ENCODE results near the gene SRRM4. TPM values are rescaled to one million over a fixed set of nuclear protein-coding genes. Genes with fewer than 3 reads are reported as not detected.

Gene SRRM4
- total RNA-seq, 1 experiment from 2014 or later, result 1.4 TPM

DNA sequence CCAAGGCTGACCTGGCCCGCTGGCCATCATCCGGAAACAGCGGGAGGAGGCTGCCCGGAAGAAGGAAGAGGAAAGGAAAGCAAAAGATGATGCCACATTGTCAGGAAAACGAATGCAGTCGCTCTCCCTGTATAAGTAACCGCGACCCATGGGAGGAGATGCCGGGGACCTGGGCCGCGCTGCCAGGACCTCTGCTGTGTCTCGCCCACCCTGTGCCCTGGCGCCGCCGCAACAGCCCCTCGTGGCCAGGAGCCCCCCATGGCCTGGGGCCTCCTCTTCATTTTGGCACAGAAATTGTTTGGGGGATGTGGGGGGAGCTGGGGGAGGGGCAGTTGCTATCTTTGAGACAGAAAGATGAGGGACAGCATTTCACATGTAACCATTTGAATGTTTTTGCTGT, 213.9 kb downstream of the SRRM4 start:
- no peak overlapping the region for H4K8ac ChIP-seq (replicated peaks; ENCODE audit: insufficient read length, low read depth, low read length)
- H3K18ac ChIP-seq (ENCODE audit: insufficient read length, low read depth, low read length), result no peak overlapping the region
- no peak overlapping the region for H3K56ac ChIP-seq (ENCODE audit: insufficient read length, low read depth, low read length)
- H2BK12ac ChIP-seq (ENCODE audit: insufficient read length, low read depth, low read length), result no peak overlapping the region
- no peak overlapping the region for H3K14ac ChIP-seq (ENCODE audit: insufficient read depth, low read length)
- H3K4me1 Mint-ChIP-seq, result peaks cover 13 to 25% of the 10 kb centered on the region in 2 experiments
- H3K79me2 ChIP-seq (ENCODE audit: insufficient read depth, low read length), result no peaks in the 10 kb centered on the region
- no peaks in the 10 kb centered on the region for H4K20me1 ChIP-seq (ENCODE audit: control insufficient read depth, insufficient read depth, insufficient read length)
- no CpG with 5 or more reads among the region's 16 CpGs for WGBS (ENCODE audit: extremely low coverage, insufficient read length, low lambda C conversion rate)
- H3K27me3 ChIP-seq (ENCODE audit: insufficient read depth, low read length), result no peaks in the 10 kb centered on the region
- H2BK20ac ChIP-seq (ENCODE audit: low read depth, low read length, poor library complexity, severe bottlenecking), result no peak overlapping the region
- no peaks in the 10 kb centered on the region for H3K36me3 Mint-ChIP-seq (ENCODE audit: insufficient read depth in 1 of 3, low read depth in 3 of 3)
- H4K91ac ChIP-seq (ENCODE audit: insufficient read length, low read depth, low read length), result no peak overlapping the region
- H3K27me3 Mint-ChIP-seq (ENCODE audit: low read depth), result no peaks in the 10 kb centered on the region; the same call in none of the 2 replicates
- no peaks in the 10 kb centered on the region for H3K4me1 ChIP-seq (ENCODE audit: insufficient read depth, low read length)
- H3K4me3 Mint-ChIP-seq, result no peak overlapping the region
- no peaks in the 10 kb centered on the region for H3K23me2 ChIP-seq (ENCODE audit: insufficient read length, low read depth, low read length, poor library complexity, severe bottlenecking)
- no peak overlapping the region for H3K4ac ChIP-seq (ENCODE audit: low read depth, low read length)
- no peak overlapping the region for H3K23ac ChIP-seq (ENCODE audit: insufficient read length, low read depth, low read length)
- TF ChIP-seq, protein P1, sequence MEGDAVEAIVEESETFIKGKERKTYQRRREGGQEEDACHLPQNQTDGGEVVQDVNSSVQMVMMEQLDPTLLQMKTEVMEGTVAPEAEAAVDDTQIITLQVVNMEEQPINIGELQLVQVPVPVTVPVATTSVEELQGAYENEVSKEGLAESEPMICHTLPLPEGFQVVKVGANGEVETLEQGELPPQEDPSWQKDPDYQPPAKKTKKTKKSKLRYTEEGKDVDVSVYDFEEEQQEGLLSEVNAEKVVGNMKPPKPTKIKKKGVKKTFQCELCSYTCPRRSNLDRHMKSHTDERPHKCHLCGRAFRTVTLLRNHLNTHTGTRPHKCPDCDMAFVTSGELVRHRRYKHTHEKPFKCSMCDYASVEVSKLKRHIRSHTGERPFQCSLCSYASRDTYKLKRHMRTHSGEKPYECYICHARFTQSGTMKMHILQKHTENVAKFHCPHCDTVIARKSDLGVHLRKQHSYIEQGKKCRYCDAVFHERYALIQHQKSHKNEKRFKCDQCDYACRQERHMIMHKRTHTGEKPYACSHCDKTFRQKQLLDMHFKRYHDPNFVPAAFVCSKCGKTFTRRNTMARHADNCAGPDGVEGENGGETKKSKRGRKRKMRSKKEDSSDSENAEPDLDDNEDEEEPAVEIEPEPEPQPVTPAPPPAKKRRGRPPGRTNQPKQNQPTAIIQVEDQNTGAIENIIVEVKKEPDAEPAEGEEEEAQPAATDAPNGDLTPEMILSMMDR (conservative IDR thresholded peaks at IDR 0.05), result no peak
- H4K5ac ChIP-seq (ENCODE audit: insufficient read length, low read depth, low read length), result no peak overlapping the region
- no peak for DNase-seq
- no peak overlapping the region for H2BK5ac ChIP-seq (ENCODE audit: insufficient read length, low read length)
- no peak overlapping the region for H3K4me2 ChIP-seq (ENCODE audit: insufficient read depth, insufficient read length, low read length)
- no peak overlapping the region for H2BK120ac ChIP-seq (ENCODE audit: low read depth, low read length, poor library complexity, severe bottlenecking)
- H3K27ac Mint-ChIP-seq, result no peak overlapping the region
- no peaks in the 10 kb centered on the region for H3K79me1 ChIP-seq (ENCODE audit: insufficient read depth, low read depth, low read length, poor library complexity, severe bottlenecking)
- H3K27ac ChIP-seq (ENCODE audit: insufficient read length, low read depth, low read length), result no peak overlapping the region
- H2AK5ac ChIP-seq (ENCODE audit: insufficient read length, low read length), result no peak overlapping the region
- no peak overlapping the region for H2AFZ ChIP-seq (ENCODE audit: low read length)
- no peak overlapping the region for H3K9ac ChIP-seq (ENCODE audit: extremely low read depth, insufficient read length, low read length)
- H3K9me3 ChIP-seq (ENCODE audit: control insufficient read depth, low read depth, low read length), result no peaks in the 10 kb centered on the region
- no peak overlapping the region for H2BK15ac ChIP-seq (ENCODE audit: low read depth, low read length)
- no peak overlapping the region for H3T11ph ChIP-seq (ENCODE audit: low read length)
- H3K9me3 Mint-ChIP-seq, result no peaks in the 10 kb centered on the region

All from H9 (cell line).